GM13977 (cell line): Measurements from ENCODE around the gene EIF5A2.

Experiments used
- DNase-seq: peaks from one replicate; pipeline ENCODE4 v3.0.0; 2012; ENCODE audit warnings: low spot score
- in situ Hi-C: fragments of 300-500 bp; cut with MboI; formaldehyde crosslinking; loops from one replicate; pipeline ENCODE4 v1.12.0; 2022; ENCODE audit warnings: low sequenced_read_pairs, low pct_unique_long_range_greater_than_20kb, mixed read lengths, inconsistent platforms; ENCODE audit not compliant: unreplicated experiment
- TF ChIP-seq, protein P1 (sequence below): IDR thresholded peaks from 2 replicates; pipeline ENCODE4 v1.5.1; 2012; ENCODE audit warnings: mild to moderate bottlenecking, control low read depth; ENCODE audit not compliant: insufficient read depth; ENCODE audit errors: extremely low read depth, missing control alignments

The EIF5A2 gene

DNA sequence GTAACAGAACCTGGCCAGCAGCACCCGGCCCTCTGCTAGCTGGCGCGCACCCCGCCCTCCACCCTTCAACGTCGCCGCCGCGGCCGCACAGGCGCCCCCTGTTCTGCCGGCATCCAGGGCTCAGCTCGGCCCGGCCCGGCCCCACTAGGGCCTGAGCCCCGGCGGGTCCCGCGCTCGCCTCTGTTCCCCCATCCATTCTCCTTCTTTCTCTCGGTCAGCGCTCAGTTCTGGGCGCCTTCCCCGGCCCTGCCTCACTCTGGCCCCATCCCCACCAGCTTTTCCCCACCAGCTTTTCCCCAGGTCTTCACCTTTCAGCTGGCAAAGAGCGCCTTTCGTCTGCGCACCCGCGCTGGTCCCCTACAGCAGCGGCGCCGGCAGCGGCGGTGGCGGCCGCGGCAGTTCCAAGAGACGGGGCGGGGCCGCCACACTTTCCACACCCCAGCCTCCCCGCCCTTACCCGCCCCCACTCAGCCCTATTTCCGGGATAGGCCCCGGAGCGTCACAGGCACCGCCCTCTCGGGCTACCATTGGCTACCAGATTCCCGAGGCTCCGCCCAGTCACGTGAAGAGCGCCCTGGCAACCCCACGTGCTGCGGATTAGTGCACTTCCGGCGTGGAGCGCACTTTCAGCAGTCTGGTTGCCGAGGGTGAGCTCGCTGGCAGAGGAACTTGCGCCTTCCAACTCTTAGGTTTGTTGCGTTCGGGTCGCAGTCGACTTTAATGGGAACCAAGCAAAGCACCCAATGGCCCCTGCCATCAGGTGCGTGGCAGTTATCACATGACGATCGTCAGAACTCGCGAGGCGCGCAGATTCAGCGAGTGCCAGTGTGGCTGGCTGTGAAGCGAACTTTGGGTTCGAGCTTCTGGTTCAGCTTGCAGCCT lies at the start of gene EIF5A2:
Gene EIF5A2, minus strand, starts transcription at position 403 of the 882 bp plus-strand sequence. CDS start 831 bp downstream, outside the sequence.
- DNase-seq: peak; percentile 76
- TF ChIP-seq, protein P1, sequence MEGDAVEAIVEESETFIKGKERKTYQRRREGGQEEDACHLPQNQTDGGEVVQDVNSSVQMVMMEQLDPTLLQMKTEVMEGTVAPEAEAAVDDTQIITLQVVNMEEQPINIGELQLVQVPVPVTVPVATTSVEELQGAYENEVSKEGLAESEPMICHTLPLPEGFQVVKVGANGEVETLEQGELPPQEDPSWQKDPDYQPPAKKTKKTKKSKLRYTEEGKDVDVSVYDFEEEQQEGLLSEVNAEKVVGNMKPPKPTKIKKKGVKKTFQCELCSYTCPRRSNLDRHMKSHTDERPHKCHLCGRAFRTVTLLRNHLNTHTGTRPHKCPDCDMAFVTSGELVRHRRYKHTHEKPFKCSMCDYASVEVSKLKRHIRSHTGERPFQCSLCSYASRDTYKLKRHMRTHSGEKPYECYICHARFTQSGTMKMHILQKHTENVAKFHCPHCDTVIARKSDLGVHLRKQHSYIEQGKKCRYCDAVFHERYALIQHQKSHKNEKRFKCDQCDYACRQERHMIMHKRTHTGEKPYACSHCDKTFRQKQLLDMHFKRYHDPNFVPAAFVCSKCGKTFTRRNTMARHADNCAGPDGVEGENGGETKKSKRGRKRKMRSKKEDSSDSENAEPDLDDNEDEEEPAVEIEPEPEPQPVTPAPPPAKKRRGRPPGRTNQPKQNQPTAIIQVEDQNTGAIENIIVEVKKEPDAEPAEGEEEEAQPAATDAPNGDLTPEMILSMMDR: no peak
- in situ Hi-C loops: no loop called here

DNA sequence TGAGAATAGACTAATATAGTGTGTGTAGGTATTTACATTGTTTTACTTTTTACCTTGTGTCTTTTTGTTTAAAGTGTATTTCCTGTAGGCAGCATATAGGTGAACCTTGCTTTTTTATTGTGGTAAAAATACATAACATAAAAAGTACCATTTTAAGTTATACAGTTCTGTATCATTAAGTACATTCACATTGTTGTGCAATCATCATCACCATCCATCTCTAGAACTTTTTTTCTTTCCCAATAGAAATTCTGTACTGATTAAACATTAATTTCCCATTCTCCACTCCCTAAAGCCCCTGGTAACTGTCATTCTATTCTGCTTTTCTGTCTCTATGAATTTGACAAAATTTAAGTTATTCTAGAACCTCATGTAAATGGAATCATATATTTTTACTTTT lies 48.2 kb upstream of the EIF5A2 start:
- in situ Hi-C loops: no loop called here
- DNase-seq: no peak
- TF ChIP-seq, protein P1: no peak

DNA sequence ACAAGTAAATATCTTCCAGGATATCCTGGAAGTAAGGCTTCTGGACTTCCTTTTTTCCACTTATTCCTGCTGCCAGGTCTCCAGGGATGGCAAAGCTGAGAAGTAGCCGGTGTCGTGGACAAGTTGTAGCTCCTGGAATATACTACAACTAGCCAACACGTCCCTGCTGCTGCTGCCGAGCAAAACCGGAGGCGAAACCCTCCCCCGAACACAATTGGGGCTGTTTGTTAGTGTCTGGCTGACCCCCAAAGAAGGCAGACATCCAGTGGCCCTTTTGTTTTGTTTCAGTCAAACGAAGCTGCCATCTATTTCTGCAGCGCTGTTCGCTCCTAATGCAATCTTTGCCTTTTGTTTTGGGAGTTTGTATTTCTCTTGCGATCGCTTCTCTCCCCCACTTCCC lies 45.3 kb upstream of the EIF5A2 start:
- in situ Hi-C loops: no loop called here
- DNase-seq: no peak
- TF ChIP-seq, protein P1: no peak

DNA sequence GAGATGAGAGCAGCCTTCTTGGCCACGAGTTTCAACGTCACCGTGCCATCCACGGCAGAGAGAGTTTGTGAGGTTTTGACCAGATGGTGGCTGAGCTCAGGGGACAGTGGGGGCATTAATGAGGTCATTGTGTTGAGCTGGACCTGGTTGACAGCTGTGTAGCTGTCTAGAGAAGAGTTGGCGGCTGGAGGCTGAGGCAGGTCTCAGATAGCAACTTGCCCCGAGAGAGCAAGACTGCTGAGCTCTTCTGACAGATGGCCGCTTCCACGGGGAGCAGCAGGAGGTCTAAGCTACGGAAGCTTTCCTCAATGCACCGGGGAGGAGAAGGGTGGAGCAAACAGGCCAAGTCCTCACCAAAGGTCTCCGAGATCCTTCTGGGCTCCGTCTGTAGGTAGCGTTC lies 44.8 kb upstream of the EIF5A2 start:
- DNase-seq: no peak
- TF ChIP-seq, protein P1: no peak
- in situ Hi-C loops: no loop called here

DNA sequence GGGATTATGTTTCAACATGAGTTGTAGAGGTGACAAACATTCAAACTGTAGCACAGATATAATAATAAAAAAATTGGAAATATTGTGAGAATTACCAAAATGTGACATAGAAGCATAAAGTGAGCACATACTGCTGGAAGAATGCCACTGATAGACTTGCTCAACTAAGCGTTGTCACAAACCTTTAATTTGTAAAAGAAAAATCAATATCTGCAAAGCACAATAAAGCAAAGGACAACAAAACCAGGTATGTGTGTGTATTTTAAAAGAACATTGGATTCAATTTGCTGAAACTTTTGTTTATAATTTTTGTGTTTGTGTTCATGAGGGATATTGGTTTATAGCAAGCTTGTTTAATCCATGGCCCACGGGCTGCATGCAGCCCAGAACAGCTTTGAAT lies 40.8 kb upstream of the EIF5A2 start:
- DNase-seq: no peak
- in situ Hi-C loops: no loop called here
- TF ChIP-seq, protein P1: no peak

DNA sequence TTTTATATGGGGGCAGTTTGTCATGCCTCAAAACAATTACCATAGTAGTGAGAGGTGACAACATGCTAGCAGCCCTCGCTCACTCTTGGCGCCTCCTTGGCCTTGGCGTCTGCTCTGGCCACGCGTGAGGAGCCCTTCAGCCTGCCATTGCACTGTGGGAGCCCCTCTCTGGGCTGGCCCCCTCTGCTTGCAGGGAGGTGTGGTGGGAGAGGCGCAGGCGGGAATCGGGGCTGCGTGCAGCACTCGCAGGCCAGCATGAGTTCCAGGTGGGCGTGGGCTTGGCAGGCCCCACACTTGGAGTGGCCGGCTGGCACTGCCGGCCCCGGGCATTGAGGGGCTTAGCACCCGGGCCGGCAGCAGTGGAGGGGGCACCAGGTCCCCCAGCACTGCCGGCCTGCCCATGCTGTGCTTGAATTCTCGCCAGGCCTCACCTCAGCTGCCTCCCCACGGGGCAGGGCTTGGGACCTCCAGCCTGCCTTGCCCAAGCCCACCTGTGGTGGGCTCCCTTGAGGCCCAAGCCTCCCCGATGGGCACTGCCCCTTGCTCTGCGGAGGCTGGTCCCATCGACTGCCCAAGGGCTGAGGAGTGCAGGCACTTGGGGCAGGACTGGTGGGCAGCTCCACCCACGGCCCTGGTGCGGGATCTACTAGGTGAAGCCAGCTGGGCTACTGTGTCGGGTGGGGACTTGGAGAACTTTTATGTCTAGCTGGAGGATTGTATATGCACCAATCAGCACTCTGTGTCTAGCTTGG lies 38.8 kb upstream of the EIF5A2 start:
- no peak for DNase-seq
- TF ChIP-seq, protein P1: no peak
- in situ Hi-C loops: no loop called here
